ENCODE data around the gene GTF3C1.
A peak's percentile ranks its signal among the peaks of the same experiment; 100 is the strongest.
"Not testable (repeated sequence)": the region's sequence is repeated elsewhere in the genome, so short reads cannot be mapped to it uniquely, and the experiment has no call there.

Gene GTF3C1

DNA sequence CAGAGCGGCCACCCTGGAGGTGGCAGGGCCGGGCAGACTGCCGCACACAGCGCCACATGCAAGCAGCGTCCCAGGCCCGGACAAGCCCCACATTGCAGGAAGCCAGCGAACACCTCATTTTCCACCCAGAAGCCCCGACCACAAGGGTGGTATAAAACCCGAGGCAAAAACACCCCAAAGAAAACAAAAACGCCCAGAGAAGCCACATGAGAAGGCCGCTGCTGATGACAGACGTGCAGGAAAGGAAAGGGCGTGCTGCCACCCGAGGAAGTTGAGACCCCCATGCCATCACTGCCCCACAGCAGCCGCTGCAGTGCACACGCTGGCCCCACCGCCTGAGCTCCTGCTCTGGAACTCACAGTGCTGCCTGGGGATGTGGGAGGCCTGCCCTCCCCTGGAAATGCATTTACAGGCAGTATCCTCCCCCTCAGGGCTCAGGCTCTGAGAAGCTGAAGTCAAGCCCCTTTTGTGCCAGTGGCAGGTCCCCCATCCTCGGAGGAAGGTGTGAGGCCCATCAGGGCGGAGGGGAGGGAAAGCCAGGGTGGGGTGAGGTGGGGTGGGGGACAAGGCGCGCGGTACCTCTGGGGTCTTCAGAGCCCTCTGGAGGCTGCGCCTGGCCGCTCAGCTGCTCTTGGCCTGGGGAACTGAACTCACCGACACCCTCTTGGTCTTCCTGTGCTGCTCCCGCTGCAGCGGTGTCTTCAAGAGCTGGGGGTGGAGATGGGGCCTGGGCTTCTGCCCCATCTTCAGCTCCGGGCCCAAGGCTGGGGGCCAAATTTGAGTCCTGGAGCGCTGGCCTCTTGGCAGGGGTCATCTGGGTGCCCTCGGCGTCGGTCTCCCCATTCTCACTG is 85.7 kb downstream of the GTF3C1 start:
- no peak for DNase-seq (ENCODE audit: low spot score)

DNA sequence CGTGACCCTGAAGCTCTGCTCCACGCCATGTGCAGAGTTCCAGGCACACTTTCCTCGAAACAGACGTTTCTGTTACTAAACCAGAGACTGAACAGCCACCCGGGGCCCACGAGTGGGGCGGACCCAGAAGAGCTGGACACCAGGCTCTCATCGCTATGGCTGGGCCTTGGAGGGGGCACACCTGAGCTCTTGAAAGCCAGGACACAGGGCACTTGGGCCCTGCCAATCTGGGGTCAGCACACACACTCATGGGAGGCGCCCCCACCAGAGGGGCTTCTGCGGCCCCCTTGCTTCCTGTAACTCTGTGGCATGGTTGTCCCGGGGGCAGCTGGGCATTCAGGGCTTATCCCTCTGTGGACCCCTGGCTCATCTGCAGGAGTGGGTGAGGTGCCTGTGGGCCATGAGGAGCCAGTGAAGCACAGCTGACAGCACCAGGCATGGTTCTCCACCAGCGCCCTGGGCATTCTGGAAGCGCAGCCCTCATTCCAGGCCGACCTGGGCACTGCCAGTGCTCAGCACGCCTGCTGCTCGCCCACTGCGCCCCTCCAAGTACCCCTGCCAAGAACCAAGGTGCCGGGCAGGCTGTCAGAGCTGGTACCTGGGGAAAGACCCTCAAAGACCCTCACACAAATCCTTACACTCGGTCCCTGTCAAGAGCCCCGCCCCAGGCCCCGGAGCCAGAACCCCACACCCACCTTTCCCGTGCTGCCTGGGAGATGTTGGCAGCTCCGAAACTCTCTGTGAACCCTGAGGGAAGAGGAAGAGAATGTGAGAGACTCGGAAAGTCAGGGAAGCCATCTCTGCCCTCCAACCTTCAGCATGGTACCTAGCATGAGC is 86.6 kb downstream of the GTF3C1 start:
- no peak for DNase-seq (ENCODE audit: low spot score)

DNA sequence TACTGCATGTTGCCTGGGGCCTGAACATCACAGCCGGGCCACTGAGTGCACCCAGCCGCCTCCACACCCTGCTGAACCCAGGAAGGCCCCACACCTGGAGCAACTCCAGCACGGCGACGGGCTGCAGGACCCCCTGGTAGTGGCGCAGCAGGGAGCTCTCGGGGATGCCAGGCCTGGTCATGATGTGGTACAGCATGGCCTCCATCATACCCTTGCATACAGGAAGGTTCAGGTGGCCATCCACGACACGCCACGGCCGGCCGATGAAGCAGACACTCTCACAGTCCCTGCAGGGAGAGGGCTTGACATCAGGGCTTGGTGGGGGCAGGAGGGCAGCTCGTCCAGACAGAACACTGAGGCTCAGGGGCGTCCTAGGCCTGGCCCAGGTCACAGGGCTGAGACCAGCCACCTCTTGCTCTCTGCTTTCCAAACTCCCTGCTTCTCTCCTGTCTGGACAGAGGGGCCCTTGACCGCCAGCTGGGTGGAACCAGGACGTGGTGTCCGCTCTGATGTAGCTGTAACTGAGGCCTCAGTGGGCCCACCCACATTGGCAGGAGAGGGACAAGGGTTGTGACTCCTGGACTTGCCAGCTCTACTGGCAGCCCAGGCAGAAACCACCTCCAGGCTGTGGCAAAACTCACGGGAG is 87.4 kb downstream of the GTF3C1 start:
- no peak for DNase-seq (ENCODE audit: low spot score)

DNA sequence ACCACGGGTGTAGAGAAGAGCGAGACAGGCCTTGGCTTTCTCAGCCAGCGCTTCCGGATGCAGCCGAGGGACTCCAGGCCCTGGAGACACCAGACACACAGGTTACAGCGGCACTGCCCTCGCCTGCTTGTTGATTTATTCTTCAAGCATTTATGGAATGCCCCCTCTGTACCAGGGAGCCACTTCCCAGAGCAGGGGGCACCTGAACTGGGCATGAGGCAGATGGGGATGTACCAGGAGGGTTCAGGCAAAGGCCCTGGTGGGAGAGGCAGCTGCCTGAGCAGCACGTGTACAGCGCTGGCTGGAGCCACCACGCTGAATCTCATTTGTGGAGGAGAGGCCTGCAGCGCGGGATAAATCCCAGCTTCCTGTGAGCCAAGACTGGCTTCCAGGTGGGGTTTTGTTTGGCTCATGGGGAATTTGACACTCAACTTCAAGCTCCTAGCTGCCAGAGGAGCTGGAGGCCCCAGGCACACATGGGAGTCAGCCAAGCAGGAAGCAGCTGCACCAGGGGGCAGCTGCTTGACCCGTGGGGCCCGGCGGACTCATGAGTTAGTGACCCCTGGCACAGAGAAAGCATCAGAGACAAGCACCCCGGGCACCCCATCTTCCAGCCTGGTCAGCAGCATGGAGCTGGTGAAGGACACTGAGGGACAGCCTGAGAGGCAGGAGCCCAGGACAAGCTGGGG is 88.1 kb downstream of the GTF3C1 start:
- DNase-seq (ENCODE audit: low spot score), result no peak

DNA sequence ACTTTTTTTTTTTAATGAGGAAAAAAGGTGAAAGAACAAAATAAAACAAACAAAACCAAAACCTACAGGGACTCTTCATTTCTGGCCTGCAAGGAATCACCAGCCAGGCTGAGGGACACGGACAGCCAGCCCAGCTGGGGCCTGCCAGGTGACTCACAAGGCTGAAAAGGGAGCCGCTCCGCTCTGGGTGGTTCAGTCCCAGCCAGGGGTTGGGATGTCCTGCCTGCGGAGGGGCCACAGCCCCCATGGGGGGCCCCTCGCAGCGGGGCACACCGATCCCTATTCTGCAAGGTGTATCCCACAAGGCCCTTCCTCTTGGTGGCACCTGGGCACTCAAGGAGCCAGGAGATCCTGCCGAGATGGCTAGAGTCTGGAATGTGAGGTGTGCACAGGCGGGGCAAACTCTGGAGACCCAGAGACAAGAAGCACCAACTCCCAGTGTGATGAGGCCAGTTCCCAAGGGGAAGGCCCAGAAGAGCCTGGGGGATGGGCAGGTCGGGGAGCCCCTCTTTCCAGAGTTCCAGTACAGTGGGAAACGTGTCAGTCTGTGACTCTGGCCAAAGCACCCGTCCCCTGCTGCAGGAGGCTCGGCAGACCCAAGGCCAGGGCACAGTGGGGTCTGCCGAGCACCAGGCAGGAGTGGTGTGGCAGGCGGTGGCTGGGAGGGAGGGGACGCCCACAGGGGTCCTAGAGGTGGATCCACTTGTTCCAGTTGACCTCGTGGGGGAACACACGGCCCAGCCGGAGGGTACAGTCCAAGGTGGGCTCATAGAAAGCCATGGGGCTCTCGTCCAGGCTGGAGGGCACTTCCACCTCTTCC is 88.8 kb downstream of the GTF3C1 start:
- DNase-seq (ENCODE audit: low spot score), result no peak

DNA sequence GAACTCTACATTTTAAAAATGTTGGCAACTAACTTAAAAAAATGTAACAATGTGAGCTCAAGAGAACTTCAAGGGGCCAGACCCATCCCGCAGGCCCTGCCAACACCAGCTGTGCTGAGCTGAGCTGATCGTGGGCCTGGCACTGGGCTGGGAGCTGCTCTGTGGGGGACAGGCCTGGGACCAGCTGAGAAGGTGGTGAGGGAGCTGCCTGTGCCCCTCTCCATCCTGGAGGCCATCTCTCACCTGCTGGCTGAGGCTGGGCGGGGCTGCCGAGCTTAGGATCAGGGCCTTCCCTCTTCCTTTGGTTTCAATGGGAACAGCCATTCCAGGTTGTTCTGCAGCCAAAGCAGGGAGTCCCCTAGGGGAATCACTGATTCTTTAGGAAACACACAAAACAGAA is 89.5 kb downstream of the GTF3C1 start:
- DNase-seq (ENCODE audit: low spot score), result no peak

DNA sequence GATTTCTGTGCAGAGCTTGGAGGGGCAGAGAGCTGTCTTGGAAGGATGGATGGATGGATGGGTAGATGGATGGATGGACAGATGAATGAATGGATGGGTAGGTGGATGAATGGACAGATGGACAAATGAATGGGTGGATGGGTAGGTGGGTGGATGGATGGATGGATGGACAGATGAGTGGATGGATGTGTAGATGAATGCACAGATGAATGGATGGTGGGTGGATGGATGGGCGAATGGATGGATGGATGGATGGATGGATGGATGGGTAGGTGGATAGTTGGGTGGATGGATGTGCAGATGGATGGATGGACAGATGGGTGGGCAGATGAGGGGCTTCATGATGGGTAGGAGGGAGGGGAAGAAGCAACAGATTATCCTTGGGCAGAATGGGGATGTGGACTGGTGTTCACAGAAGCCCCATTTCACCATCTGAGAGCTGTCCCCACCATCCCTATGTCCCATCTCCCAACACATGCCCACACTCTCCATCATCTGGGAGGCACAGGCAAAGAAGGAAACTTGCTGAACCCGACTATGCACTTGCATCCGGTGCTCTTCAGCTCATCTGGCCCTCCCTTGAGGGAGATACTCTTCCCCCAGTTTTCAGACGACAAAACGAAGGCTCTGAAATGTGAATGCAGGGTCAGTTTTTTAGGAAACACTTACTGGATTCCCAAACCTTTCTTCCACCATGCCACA is 90.6 kb downstream of the GTF3C1 start:
- DNase-seq (ENCODE audit: low spot score), result no peak

DNA sequence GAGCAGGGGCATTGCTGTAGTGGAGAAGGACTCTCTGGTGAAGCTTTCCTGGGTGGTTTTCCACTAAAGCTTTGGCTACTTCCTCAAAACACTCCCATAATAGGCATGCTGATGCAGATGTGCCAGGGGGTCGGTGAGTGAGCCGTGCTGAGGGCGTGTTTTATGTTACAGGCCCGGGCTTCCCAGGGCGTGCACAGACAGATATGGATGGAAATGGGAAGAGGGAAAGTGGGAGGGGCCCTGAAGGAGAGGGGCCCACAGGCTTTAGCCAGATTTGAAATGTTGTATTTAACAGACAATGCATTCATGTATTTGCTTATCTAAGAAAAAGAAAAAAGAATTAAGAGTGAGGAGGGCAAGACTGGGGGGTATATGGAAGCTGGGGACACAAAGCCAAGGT is 91.5 kb downstream of the GTF3C1 start:
- DNase-seq (ENCODE audit: low spot score), result no peak

DNA sequence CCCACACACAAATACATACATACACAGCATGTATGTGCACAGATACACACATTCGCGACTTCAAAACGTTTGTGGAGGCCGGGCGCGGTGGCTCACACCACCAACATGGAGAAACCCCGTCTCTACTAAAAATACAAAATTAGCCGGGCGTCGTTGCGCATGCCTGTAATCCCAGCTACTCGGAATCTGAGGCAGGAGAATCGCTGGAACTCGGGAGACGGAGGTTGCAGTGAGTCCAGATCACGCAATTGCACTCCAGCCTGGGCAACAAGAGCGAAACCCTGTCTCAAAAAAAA is 92.2 kb downstream of the GTF3C1 start:
- not testable (repeated sequence) for DNase-seq (ENCODE audit: low spot score)

DNA sequence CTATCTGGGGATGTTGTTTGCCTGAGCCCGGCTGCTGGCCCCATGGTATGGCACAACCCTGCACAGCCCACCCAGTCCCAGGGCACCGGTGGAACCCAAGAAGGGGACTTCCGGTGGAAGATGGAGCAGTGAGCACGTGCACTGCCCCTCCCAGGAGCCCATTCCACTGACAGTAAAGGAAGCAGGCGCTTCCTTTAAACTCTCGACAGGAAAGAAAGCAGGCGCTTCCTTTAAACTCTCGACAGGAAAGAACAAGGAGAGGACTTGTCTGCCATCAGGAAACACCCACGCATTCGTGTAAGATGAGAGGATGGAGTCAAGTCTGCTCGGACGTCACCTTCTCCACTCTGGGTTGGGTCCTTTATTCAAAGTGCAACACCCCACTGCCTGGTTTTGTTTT is 94.0 kb downstream of the GTF3C1 start:
- DNase-seq (ENCODE audit: low spot score), result no peak

DNA sequence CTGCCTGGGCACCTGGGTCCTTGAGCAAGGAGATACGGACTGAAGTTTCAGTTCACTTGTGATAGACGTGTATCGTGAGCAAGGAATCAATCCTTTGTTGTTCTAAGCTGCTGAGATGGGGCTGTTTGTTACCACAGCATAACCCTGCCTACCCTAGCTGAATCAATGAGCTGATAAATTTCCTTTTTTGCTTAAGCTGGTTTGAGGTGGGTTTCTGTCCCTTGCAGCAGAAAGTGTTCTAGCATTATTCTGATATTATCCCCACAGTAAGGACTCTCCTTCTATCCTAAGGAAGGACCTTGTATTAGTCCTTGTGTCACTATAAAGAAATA is 96.3 kb downstream of the GTF3C1 start:
- DNase-seq (ENCODE audit: low spot score), result no peak

DNA sequence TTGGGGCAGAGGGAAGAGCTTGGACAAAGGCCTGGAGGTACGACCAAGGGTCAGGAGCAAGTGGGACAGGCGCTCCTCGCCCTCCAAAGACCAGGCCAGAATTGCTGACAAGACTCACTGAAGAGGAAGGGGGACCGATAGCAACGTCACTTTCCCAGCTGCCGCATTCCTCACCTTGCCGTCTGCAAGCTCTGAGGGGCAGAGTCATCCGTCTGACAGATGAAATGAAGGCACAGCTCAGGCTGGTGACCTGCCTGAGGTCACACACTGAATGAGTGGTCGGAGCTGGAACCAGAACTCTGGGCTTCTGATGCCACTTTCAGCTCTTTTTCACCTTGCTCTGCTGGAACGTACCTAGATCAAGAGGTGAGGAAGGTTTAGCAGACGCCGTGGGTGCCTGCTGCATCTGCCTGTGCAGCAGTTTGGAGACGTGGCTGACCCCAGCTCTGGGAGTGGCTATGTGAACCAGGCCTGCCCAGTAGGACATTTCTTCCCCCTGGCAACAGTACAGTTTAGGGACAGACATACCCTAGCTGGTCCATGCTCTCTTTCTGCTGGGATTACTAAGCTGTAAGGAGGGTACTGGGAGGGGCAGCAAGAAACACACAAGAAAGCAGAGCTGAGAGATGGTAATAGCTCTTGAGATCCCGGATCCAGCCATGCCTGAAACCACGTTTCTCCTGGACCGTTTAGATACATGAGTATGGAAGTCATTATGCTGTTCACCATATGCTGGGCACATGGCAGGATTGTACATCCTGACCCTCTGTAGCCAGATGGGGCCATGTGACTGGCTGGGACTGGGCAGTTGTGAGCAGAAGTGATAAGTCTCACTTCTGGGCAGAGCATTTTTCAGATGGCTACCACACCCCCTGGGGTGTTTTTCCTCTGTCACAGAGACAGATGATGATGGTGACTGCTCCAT is 96.9 kb downstream of the GTF3C1 start:
- DNase-seq (ENCODE audit: low spot score), result no peak

DNA sequence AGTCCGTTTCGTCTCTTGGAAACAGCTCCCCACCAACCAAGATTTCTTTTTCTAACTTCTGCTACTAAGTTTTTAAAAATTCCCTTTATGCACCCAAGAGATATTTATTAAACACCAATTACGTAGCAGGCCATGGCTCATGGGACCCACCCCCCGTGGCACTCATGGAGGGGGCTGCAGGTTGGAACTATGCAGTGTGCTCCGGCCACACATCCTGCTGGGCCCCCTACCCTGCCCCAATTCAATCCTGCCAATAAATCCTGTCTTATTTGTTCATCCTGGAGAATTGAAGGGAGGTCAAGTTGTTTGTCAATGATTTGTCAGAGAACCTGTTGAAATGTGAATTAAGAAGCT is 99.5 kb downstream of the GTF3C1 start:
- no peak for DNase-seq (ENCODE audit: low spot score)

DNA sequence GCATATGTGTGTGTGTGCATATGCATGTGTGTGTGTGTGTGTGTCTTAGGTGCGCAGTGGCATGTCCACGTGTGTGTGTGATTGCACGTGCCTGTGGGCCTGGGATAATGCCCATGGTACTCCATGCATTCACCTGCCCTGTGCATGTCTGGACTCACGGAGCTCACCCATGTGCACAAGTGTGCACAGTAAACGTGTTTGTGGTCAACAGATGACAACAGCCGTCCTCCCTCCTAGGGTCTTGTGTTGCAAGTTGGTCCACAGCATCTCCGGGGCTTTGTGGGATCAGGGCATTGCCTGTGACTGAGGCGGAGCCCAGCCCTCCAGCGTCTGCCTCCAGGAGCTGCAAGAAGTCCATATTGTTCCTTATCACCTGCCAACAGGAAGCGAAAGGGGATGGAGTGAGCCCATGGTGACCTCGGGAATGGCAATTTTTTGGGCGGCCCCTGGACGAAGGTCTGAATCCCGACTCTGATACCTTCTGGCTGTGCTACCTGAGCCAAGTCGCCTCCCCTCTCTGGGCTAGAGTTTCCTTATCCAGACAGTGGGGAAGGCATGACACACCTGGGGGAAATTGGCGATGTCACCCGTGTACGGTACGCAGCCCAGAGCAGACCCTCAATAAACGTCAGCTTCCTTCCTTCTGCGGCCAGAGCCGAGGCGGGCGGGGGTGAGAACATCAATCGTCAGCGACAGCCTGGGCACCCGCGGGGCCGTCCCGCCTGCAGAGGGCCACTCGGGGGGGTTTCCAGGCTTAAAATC is 100.1 kb downstream of the GTF3C1 start:
- DNase-seq (ENCODE audit: low spot score), result peak; percentile 73

DNA sequence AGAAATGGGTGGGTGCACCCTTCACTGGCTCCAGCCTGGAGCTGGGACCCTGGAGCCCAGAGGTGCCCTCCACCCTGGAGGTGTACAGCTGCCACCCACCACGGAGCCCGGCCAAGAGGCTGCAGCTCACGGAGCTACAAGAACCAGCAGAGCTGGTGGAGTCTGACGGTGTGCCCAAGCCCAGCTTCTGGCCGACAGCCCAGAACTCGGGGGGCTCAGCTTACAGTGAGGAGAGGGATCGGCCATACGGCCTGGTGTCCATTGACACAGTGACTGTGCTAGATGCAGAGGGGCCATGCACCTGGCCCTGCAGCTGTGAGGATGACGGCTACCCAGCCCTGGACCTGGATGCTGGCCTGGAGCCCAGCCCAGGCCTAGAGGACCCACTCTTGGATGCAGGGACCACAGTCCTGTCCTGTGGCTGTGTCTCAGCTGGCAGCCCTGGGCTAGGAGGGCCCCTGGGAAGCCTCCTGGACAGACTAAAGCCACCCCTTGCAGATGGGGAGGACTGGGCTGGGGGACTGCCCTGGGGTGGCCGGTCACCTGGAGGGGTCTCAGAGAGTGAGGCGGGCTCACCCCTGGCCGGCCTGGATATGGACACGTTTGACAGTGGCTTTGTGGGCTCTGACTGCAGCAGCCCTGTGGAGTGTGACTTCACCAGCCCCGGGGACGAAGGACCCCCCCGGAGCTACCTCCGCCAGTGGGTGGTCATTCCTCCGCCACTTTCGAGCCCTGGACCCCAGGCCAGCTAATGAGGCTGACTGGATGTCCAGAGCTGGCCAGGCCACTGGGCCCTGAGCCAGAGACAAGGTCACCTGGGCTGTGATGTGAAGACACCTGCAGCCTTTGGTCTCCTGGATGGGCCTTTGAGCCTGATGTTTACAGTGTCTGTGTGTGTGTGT is 100.9 kb downstream of the GTF3C1 start:
- no peak for DNase-seq (ENCODE audit: low spot score)

DNA sequence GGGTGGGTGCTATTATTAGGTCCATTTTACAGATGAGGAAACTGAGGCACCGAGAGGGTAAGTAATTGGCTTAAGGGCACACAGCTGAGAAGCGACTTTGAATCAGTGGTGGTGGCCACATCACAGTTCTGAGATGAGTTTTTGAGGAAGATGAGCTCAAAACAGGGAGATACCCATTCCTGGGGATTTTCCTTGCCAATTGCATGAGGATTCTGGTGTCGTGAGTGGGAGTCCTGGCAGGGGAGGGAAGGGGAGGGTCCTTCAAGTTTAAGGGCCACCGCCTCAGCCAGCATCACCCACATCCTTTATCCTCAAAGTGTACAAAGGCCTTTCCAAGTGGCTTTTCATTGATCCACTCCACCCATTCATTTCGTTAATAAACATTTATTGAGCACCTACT is 102.4 kb downstream of the GTF3C1 start:
- no peak for DNase-seq (ENCODE audit: low spot score)

DNA sequence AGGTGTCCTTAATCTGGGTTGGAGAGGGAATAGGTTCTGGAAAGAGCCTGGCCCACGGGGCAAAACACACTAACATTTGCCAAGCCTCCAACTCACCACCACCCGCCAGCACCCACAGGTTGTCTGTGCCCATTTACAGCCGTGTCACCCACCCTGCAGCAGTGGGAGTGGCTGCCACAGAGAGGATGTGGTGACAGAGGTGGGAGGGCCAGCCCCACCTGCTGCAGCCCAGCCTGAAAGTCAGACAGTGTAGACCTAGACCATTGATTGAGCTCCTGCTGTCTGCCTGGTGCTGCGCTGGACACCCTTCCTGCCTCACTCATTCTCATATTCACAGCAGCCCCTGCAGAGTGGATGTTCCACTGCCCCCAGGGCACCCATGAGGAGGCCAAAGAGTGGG is 103.0 kb downstream of the GTF3C1 start:
- peak; percentile 46 for DNase-seq (ENCODE audit: low spot score)

DNA sequence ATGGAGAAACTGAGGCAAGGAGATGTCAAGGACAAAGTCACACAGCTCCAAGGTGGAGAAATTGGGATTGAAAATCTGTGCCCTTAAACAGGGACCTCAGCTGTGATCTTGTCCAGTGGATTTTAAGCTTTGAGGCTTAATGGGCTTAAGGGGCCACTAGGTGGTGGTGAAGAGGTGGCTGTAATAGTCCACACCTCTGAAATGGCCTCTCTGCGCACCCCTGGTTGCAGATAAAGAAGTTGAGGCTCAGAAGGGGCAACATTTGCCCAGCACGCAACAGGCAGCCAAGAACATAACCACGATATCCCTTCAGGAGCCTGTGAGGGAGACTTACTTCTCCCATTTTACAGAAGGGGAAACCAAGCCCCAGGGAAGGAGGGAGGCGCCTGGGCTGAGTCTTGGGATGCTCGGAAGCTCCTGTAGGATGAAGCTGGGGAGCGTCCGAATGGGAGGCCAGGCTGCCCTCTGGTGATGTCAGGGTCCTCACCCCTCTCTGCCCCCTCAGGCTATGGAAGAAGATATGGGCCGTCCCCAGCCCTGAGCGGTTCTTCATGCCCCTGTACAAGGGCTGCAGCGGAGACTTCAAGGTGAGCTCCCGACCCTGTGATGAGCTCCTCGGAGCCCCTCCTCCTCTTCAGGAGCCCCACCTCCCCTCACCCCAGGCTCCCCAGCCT is 104.1 kb downstream of the GTF3C1 start:
- no peak for DNase-seq (ENCODE audit: low spot score)
